Measurements from ENCODE around the gene FAM180A. TPM values are rescaled to one million over a fixed set of nuclear protein-coding genes. Genes with fewer than 3 reads are reported as not detected.
A peak's percentile ranks its signal among the peaks of the same experiment; 100 is the strongest.

The FAM180A gene
- polyA plus RNA-seq, 1 of the 3 experiments (the other 2 are of a cell fraction): 0.08 TPM

DNA sequence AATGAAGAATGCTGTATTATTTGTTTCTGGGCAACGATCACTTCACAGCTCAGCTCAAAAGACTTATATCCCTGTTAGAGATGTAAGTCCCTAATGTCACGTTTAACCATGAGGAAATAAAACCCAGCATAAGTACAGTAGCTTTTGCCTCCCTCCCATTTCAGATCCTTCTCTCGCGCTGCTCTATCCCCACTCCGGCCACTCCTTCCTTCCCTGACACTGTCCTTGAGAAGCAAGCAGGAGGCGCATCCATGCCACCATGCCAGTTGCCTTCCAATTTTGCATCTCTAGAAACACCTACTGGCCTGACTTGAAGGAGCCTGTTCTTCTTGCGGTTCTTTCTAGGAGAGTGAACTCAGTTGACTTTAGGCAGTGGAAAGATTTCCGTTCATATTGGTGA is 1.2 kb downstream of the FAM180A start:
- ChIA-PET POLR2A (no interaction called here), CTCF (interaction anchor here (1.3 kb wide), 1 partner anchor 11 kb away, joined by 4 read pairs; no protein-coding TSS in a partner anchor)
- no peaks in the 10 kb centered on the region for H3K36me3 ChIP-seq (replicated peaks in 1 of 2; ENCODE audit: control insufficient read depth in 1 of 2, insufficient read depth in 2 of 2, low read length in 1 of 2)
- no peaks in the 10 kb centered on the region for H3K27me3 ChIP-seq (ENCODE audit: insufficient read depth)
- H3K9ac ChIP-seq: no peak overlapping the region
- TF ChIP-seq, protein P1, sequence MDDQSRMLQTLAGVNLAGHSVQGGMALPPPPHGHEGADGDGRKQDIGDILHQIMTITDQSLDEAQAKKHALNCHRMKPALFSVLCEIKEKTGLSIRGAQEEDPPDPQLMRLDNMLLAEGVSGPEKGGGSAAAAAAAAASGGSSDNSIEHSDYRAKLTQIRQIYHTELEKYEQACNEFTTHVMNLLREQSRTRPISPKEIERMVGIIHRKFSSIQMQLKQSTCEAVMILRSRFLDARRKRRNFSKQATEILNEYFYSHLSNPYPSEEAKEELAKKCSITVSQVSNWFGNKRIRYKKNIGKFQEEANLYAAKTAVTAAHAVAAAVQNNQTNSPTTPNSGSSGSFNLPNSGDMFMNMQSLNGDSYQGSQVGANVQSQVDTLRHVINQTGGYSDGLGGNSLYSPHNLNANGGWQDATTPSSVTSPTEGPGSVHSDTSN (IDR thresholded peaks at IDR 0.05): no peak
- TF ChIP-seq, protein P2, sequence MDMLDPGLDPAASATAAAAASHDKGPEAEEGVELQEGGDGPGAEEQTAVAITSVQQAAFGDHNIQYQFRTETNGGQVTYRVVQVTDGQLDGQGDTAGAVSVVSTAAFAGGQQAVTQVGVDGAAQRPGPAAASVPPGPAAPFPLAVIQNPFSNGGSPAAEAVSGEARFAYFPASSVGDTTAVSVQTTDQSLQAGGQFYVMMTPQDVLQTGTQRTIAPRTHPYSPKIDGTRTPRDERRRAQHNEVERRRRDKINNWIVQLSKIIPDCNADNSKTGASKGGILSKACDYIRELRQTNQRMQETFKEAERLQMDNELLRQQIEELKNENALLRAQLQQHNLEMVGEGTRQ (IDR thresholded peaks at IDR 0.05; ENCODE audit: borderline replicate concordance, low read depth, low read length): no peak
- TF ChIP-seq, protein P3, sequence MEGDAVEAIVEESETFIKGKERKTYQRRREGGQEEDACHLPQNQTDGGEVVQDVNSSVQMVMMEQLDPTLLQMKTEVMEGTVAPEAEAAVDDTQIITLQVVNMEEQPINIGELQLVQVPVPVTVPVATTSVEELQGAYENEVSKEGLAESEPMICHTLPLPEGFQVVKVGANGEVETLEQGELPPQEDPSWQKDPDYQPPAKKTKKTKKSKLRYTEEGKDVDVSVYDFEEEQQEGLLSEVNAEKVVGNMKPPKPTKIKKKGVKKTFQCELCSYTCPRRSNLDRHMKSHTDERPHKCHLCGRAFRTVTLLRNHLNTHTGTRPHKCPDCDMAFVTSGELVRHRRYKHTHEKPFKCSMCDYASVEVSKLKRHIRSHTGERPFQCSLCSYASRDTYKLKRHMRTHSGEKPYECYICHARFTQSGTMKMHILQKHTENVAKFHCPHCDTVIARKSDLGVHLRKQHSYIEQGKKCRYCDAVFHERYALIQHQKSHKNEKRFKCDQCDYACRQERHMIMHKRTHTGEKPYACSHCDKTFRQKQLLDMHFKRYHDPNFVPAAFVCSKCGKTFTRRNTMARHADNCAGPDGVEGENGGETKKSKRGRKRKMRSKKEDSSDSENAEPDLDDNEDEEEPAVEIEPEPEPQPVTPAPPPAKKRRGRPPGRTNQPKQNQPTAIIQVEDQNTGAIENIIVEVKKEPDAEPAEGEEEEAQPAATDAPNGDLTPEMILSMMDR (IDR thresholded peaks at IDR 0.05): no peak
- TF ChIP-seq NFIC (IDR thresholded peaks at IDR 0.05; ENCODE audit: borderline replicate concordance): no peak
- TF ChIP-seq GABPA (IDR thresholded peaks at IDR 0.05; ENCODE audit: low read depth): no peak
- TF ChIP-seq ELF1 (IDR thresholded peaks at IDR 0.05): no peak
- no peak for TF ChIP-seq EP300 (IDR thresholded peaks at IDR 0.05; ENCODE audit: borderline replicate concordance in 1 of 2, low read depth in 1 of 2, low read length in 1 of 2)
- no peaks in the 10 kb centered on the region for H4K20me1 ChIP-seq (ENCODE audit: insufficient read depth)
- H3K4me2 ChIP-seq: no peak overlapping the region
- H3K27ac ChIP-seq (ENCODE audit: low read depth in 2 of 2, low read length in 1 of 2): no peak overlapping the region
- H3K4me3 ChIP-seq (ENCODE audit: low read depth in 2 of 2, low read length in 1 of 2): no peak overlapping the region
- H3F3A ChIP-seq (replicated peaks; ENCODE audit: insufficient read depth): peaks cover 34% of the 10 kb centered on the region
- no peaks in the 10 kb centered on the region for H3K9me2 ChIP-seq
- H2AFZ ChIP-seq (ENCODE audit: low read depth): no peak overlapping the region
- H3K79me2 ChIP-seq (ENCODE audit: insufficient read depth): no peaks in the 10 kb centered on the region
- DNase-seq: no peak
- WGBS (ENCODE audit: low lambda C conversion rate): 96% methylated on average over 8 of the region's 8 CpGs
- no peaks in the 10 kb centered on the region for H3K9me3 ChIP-seq
- H3K4me1 ChIP-seq (ENCODE audit: control insufficient read depth in 1 of 2, insufficient read depth in 2 of 2, low read depth in 1 of 2, low read length in 1 of 2): peaks cover 0 to 20% of the 10 kb centered on the region in 2 experiments; a peak in 2 of 4 replicates

DNA sequence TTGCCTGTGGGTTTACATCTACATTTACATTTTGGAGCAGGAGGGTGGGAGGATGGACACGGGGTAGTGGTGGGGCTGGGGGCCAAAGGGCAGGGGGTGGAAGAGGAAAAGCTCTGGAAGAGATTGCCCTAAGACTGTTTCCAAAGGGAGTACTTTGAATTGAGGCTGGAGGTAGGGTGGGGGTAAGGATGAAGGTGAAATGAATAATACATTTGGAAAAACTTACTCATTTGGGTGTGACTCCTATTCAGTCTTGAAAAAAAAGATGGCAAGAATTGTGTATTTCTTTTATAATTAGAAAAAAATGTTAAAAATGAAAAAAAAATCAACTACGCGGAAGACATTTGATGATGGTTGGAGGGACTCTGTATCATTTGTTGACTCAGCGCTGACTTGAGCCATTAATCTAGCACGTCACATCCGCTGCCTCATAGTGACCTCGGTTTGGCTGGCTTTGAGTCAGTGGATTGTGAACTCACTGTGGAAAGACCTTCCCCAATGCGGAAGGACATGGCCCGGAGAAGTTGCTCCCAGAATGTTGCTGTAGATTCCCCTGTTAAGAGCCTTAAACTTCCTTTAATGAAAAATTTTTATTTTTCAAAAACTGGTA is 2.8 kb downstream of the FAM180A start:
- peak overlapping the region; percentile 84 for H2AFZ ChIP-seq (ENCODE audit: low read depth)
- no peaks in the 10 kb centered on the region for H3K9me2 ChIP-seq
- 28% methylated on average over 9 of the region's 9 CpGs for WGBS (ENCODE audit: low lambda C conversion rate)
- ChIA-PET POLR2A (no interaction called here), CTCF (no interaction called here)
- H4K20me1 ChIP-seq (ENCODE audit: insufficient read depth): no peaks in the 10 kb centered on the region
- H3K9me3 ChIP-seq: no peaks in the 10 kb centered on the region
- TF ChIP-seq, protein P4, sequence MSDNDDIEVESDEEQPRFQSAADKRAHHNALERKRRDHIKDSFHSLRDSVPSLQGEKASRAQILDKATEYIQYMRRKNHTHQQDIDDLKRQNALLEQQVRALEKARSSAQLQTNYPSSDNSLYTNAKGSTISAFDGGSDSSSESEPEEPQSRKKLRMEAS (IDR thresholded peaks at IDR 0.05; ENCODE audit: low read depth): peak; percentile 56; the same call in 1 of the 2 replicates
- TF ChIP-seq NFIC (IDR thresholded peaks at IDR 0.05; ENCODE audit: borderline replicate concordance) (peak; percentile 60), RXRA (IDR thresholded peaks at IDR 0.05; ENCODE audit: borderline replicate concordance, low read depth) (peak; percentile 94), SMC3 (IDR thresholded peaks at IDR 0.05; ENCODE audit: low read depth, low read length) (no peak), GABPA (IDR thresholded peaks at IDR 0.05; ENCODE audit: low read depth) (peak; percentile 74), POLR2AphosphoS5 (IDR thresholded peaks at IDR 0.05; ENCODE audit: low read depth, low read length) (peak; percentile 60; the same call in 1 of the 2 replicates), YY1 (IDR thresholded peaks at IDR 0.05; ENCODE audit: low read depth) (peak; percentile 39; the same call in 1 of the 2 replicates), FOSL2 (IDR thresholded peaks at IDR 0.05; ENCODE audit: borderline replicate concordance, low read depth) (peak; percentile 90), TAF1 (IDR thresholded peaks at IDR 0.05; ENCODE audit: borderline replicate concordance, low read depth, low read length) (peak; percentile 45; the same call in 1 of the 2 replicates), FOXM1 (IDR thresholded peaks at IDR 0.05; ENCODE audit: low read depth) (no peak), ELF1 (IDR thresholded peaks at IDR 0.05) (peak; percentile 73), TCF12 (IDR thresholded peaks at IDR 0.05) (peak; percentile 71), RFX5 (IDR thresholded peaks at IDR 0.05; ENCODE audit: low read length) (no peak), JUND (IDR thresholded peaks at IDR 0.05) (peak; percentile 84), EP300 (IDR thresholded peaks at IDR 0.05; ENCODE audit: borderline replicate concordance in 1 of 2, low read depth in 1 of 2, low read length in 1 of 2) (peak in 1 of 2 experiments; percentile 71; a peak in 1 of 4 replicates)
- TF ChIP-seq, protein P5, sequence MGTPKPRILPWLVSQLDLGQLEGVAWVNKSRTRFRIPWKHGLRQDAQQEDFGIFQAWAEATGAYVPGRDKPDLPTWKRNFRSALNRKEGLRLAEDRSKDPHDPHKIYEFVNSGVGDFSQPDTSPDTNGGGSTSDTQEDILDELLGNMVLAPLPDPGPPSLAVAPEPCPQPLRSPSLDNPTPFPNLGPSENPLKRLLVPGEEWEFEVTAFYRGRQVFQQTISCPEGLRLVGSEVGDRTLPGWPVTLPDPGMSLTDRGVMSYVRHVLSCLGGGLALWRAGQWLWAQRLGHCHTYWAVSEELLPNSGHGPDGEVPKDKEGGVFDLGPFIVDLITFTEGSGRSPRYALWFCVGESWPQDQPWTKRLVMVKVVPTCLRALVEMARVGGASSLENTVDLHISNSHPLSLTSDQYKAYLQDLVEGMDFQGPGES (IDR thresholded peaks at IDR 0.05; ENCODE audit: low read depth, low read length): no peak
- TF ChIP-seq, protein P1 (IDR thresholded peaks at IDR 0.05): peak; percentile 97
- no peaks in the 10 kb centered on the region for H3K27me3 ChIP-seq (ENCODE audit: insufficient read depth)
- no peak overlapping the region for H3K4me3 ChIP-seq (ENCODE audit: low read depth in 2 of 2, low read length in 1 of 2)
- DNase-seq: no peak
- peak overlapping the region; percentile 42 for H3K4me2 ChIP-seq
- peaks cover 0 to 20% of the 10 kb centered on the region in 2 experiments; a peak in 2 of 4 replicates for H3K4me1 ChIP-seq (ENCODE audit: control insufficient read depth in 1 of 2, insufficient read depth in 2 of 2, low read depth in 1 of 2, low read length in 1 of 2)
- no peaks in the 10 kb centered on the region for H3K79me2 ChIP-seq (ENCODE audit: insufficient read depth)
- peak overlapping the region; percentile 4 to 85; a peak in 3 of 4 replicates for H3K27ac ChIP-seq (ENCODE audit: low read depth in 2 of 2, low read length in 1 of 2)
- peaks cover 34% of the 10 kb centered on the region for H3F3A ChIP-seq (replicated peaks; ENCODE audit: insufficient read depth)
- H3K9ac ChIP-seq: peak overlapping the region; percentile 31; the same call in 1 of the 2 replicates
- no peaks in the 10 kb centered on the region for H3K36me3 ChIP-seq (replicated peaks in 1 of 2; ENCODE audit: control insufficient read depth in 1 of 2, insufficient read depth in 2 of 2, low read length in 1 of 2)
